ENCODE results near the gene LDLRAD4.
"Not testable (repeated sequence)": the region's sequence is repeated elsewhere in the genome, so short reads cannot be mapped to it uniquely, and the experiment has no call there.

LDLRAD4 gene

DNA sequence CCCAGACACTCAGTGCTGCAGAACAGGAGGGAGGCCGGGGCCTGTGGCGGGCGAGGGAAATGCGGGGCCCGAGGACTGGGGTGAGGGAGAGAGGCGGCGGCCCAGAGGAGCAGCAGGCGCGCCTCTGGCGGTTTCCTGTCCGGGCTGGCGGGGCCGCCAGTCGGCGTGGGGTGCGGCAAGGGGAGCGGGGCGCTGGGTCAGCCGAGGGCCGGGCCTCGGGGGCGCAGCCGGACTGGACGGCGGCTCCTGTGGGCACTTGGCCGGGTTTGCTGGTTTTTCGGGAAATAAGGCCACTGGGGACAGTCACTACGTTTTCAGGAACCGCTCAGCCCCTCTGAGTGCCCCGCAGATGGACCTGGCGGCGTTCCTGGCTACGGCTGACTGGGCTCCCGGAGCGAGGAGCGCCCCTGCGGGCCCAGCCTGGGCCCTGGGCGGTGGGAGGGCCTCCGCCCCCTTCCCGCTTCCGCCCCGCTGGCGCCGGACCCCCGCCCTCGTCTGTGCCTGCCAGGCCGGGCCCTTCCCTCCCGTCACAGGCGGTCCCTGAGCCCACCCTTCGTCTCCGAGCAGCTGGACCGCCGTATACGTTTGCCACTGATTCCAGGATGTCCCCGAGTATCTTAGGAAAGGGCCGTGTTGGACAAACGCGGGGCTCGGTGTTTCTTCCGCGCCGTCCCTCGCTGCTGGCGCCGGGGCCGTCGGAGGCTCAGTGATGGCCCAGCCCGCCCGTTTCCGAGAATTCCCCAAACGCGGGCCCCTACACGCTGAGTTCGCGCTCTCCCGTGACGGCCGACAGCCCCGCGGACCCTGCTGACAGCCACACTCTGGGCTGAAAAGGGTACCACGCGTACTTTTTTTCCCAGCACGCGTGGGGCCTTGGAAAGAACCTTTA is 423.2 kb downstream of the LDLRAD4 start:
- peak; percentile 83 for DNase-seq (ENCODE audit: low spot score)

GRCh38 chr18:13642440-13642827 is 423.9 kb downstream of the LDLRAD4 start:
- no peak for DNase-seq (ENCODE audit: low spot score)

GRCh38 chr18:13643261-13643751 is 424.7 kb downstream of the LDLRAD4 start:
- no peak for DNase-seq (ENCODE audit: low spot score)

DNA sequence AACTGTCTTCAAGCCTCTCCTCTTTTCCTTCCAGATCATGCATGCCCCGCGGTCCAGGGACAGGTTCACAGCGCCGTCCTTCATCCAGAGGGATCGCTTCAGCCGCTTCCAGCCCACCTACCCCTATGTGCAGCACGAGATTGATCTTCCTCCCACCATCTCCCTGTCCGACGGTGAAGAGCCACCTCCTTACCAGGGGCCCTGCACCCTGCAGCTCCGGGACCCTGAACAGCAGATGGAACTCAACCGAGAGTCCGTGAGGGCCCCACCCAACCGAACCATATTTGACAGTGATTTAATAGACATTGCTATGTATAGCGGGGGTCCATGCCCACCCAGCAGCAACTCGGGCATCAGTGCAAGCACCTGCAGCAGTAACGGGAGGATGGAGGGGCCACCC is 426.5 kb downstream of the LDLRAD4 start:
- no peak for DNase-seq (ENCODE audit: low spot score)

GRCh38 chr18:13646633-13647032 is 428.1 kb downstream of the LDLRAD4 start:
- no peak for DNase-seq (ENCODE audit: low spot score)

GRCh38 chr18:13647761-13648160 is 429.2 kb downstream of the LDLRAD4 start:
- DNase-seq (ENCODE audit: low spot score), result no peak

DNA sequence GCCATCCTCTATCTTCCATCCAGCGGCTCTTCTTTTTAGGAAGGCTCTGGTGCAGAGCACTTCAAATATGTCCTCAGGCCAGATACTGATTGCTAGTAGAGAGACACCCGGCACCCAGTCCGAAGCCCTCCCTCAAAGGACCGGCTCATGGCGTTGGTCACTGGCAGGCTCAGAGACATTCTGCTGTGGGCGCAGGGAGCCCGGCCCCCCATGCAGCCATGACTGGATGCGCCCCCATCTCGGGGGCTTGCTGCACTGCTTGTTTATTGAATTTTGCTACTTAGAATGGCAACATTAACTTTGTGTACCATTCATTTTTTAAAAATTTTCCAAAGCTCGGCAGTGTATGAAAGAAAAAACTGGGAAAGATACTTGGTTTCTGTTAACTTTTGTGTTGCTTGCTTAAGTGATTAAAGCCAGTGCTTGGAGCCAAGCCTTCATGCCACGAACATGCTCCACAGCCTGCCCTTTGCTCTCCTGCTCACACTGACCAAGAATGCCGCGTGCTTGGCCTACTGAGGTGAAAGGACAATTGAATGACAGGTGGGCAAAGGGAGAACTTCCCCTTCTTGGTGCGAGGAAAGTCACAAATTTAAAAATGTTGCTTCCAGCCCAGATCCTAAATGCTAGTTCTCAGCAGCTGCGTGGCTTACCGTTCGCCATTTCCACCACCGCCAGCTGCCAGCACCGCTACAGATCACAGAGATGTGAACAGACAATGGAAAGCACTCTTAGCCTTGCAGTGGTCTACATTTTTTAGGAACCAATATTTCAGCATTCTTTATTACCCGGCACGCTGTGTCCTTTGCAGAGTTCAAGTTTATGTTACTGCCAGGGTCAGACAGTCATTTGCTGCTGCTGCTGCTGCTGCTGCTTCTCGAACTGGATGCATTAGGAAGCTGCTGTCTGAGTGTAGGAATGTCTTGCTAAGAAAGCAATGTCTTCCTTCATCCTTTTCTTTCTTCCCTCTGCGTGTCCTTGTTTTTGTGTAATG is 431.1 kb downstream of the LDLRAD4 start:
- DNase-seq (ENCODE audit: low spot score), result no peak

GRCh38 chr18:13653746-13654433 is 435.3 kb downstream of the LDLRAD4 start:
- peak; percentile 29 for DNase-seq (ENCODE audit: low spot score)

DNA sequence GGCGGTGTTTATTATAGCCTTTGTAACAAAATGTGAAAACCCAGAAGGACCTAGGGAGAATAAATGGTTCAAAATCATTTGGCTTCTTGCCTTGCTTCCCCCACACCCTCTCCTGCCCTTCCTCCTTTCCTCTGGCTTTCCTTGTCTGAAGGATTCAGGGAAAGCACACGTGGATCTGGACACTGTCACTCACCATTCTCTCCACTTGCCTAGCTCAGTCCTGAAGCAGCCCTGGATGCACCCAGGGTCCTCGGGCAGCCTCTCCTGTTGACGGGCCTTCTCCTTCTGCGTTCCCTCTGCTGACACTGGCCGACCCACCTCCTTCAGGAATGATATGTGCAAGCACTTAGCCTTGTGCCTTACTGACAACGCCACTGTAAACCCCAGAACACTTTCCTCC is 439.4 kb downstream of the LDLRAD4 start:
- DNase-seq (ENCODE audit: low spot score), result no peak

GRCh38 chr18:13658436-13659204 is 440.1 kb downstream of the LDLRAD4 start:
- no peak for DNase-seq (ENCODE audit: low spot score)

DNA sequence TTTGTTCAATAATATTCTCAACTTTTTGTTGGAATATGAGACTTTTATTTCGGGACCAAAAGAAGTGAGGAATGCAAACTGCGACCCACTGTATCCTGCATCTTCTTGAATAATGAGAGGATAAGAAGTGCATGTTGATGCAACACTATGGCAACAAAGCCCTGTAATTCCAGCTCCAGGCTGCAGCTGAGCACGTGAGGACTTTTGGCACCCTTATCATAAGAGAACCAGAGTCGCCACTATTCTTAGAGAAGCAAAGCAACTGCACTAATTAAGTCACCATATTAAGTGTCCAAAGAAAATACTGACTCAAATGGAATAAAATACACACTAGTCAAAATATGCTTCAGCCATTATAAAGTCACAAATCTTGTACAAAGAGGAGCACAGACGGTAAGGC is 441.9 kb downstream of the LDLRAD4 start:
- DNase-seq (ENCODE audit: low spot score), result no peak

- DNase-seq (ENCODE audit: low spot score), result no peak
Measured at GRCh38 chr18:13661051-13661778, 442.7 kb downstream of the LDLRAD4 start.

DNA sequence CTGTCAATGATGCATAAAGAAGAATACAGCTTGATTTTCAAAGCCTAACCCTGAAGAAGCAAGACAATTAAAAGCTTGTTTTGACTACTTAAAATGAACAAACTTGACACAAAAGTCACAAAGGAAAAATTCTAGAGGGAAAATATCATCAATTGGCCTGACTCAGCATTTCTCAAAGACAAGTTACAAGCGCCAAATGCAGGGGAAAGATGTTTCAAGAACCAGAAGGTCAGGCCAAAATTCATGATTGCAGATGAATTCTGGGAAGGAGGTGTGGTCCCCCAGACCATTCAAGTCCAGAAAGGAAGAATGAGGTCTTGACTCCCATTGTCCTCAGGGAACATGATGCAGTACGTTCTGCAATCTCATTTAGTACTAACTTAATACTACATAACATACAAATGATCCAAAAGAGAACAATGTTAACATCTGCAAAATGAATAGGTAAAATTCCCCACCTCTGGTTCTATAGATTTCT is 443.3 kb downstream of the LDLRAD4 start:
- no peak for DNase-seq (ENCODE audit: low spot score)

DNA sequence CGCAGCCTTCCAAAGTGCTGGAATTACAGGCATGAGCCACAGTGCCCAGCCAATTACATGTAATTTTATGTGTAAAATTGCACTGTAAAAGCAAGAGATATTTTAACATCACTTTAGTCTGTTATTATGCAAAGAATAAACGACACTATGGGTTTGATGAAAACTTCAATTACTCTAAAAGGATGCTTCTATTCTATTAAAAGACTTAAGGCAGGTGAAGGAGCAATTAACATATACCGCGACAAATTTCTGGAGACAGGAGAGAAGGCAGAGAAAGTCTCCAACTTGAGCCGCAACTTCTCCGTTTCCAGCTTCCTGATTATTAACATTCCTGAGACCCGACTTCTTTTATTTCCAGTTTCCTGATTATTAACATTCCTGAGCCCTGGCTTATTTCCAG is 454.1 kb downstream of the LDLRAD4 start:
- no peak for DNase-seq (ENCODE audit: low spot score)

DNA sequence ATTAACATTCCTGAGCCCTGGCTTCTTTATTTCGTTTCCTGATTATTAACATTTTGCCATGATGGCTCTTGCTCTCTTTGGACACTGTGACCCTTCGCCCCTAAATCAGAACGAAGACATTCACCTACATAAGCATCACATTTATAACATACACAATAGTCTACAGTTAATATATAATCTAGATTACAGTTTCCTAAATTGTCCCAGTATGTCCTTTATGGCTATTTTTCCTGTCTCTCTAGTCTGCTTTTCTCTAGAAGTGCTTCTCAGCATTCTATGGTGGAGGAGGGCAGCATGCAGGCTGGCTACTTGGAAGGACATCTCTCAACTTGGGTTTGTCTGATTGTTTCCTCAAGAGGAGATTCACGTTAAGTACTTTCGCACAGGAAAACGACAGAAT is 457.9 kb downstream of the LDLRAD4 start:
- no peak for DNase-seq (ENCODE audit: low spot score)

DNA sequence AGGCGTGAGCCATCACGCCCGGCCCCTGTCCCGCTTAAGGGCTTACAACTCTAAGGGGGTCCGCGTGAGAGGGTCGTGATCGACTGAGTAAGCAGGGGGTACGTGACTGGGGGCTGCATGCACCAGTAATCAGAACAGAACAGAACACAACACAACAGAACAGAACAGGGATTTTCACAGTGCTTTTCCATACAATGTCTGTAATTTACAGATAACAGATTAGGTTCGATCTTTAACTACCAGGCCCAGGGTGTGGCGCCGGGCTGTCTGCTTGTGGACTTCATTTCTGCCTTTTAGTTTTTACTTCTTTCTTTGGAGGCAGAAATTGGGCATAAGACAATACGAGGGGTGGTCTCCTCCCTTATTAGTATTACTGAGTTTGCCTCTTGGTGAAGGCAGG is 458.8 kb downstream of the LDLRAD4 start:
- DNase-seq (ENCODE audit: low spot score), result not testable (repeated sequence)

DNA sequence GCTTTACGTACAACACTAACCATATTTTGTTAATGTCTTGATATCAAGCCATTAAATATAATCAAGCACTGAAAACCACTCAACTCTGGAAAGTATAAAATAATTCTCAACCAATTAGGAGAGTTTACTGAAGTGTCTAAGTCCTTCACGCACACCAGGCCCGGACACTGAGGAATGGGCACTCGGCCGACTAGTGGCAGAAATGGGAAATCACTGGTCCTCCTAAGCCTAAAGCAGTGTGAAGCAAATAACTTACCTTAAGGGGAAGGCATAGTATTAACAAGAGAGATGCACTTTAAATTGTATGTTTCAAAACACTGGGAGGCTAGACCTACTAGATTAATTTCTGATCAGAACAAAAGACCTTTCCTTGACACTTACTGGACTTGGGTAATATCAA is 462.1 kb downstream of the LDLRAD4 start:
- DNase-seq (ENCODE audit: low spot score), result peak; percentile 50

DNA sequence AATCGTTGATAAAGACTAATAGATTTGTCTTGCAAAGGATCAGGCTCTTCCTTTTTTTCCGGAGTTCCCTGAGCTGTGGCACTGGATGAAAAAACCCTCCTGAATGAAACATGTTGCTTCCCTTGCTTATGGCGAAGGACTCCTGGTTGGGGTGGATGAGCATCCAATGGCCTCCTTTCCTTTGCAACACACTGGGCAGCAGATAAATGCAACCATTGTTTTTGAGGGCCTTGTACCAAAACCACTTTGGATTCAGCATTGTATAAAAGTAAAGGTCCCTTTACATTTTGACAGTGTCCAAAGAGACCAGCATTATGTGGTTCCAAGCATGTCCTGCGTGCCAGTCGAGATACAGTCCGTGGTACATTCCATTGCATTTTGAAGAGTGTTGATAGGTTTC is 463.1 kb downstream of the LDLRAD4 start:
- no peak for DNase-seq (ENCODE audit: low spot score)

DNA sequence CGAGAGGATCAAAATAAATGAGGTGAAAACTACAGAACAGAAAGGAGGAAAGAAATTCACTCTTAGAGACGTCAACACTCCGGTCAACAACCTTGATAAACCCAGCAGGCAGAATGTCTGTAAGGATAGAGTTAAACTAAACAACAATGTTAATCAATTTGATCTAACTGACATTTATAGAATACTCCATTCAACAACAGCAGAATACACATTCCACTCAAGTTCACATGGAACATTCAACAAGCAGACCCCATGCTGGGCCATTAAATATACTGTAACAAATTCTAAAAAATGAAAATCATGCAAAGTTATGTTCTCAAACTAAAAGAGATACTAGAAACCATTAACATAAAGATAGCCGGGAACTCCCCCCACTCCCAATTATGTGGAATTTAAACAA is 466.0 kb downstream of the LDLRAD4 start:
- no peak for DNase-seq (ENCODE audit: low spot score)
